HFF-Myc (cell line): Measurements from ENCODE around the gene TFAP2C.

Experiments used
- DNase-seq: peaks from one replicate; pipeline ENCODE4 v3.0.0-alpha.2; 2011; ENCODE audit warnings: low read depth; ENCODE audit errors: extremely low read depth
- H3K4me3 ChIP-seq: replicated peaks from 2 replicates; pipeline ENCODE4 v1.5.1; 2011; ENCODE audit warnings: low read depth, mild to moderate bottlenecking, control low read depth, low read length
- CTCF ChIP-seq: IDR thresholded peaks from 2 replicates; pipeline ENCODE4 v1.5.1; 2012; ENCODE audit warnings: mild to moderate bottlenecking, low read depth, low read length, control low read depth; ENCODE audit errors: missing control alignments

The TFAP2C gene

DNA sequence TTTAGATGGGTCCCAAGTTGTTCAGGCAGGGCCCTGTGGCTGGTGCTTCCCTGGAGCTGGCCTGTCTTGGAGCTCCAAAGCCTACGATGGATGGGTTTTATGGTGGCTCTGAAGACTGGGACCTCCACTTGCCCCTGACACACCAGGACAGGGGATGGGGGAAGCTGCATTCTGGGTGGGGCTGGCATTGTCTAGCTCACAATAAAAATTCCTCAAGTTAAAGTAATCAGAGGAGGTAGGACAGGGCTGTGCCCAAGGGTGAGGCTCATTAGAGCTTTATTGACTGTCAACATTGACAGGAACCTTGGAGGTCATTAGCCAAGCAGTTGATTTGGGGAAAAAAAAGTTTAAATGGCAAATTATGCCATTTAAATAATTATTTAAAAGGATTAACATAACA, 35.7 kb downstream of the TFAP2C start:
- no peak for TF ChIP-seq CTCF
- no peak for DNase-seq
- H3K4me3 ChIP-seq, result no peak overlapping the region

- no peak overlapping the region for H3K4me3 ChIP-seq
- no peak for TF ChIP-seq CTCF
- no peak for DNase-seq
Measured at GRCh38 chr20:56665806-56666205, 36.7 kb downstream of the TFAP2C start.

GRCh38 chr20:56673450-56673849, 44.3 kb downstream of the TFAP2C start:
- H3K4me3 ChIP-seq, result no peak overlapping the region
- no peak for TF ChIP-seq CTCF
- DNase-seq, result no peak

- H3K4me3 ChIP-seq, result no peak overlapping the region
- DNase-seq, result no peak
- no peak for TF ChIP-seq CTCF
Measured at GRCh38 chr20:56676001-56676400, 46.9 kb downstream of the TFAP2C start.

DNA sequence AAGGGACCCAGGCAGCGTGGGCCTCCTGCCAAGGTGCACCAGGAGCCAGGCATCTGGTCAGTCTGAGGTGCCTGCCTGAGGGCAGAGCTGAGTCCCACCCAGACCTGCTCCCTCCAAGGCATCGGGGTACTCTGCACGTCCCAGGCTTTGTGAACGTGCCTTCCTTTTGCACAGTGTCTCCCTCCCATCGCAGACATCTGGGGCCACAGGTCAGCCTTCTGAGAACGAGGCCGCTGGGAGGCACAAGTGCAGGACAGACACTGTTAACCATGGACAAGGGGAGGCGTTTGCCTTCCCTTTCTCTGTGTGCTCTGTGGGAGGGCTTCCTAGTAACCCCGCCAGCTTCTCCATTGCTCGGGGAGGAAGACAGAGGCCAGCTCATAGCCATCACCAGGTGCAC, 47.6 kb downstream of the TFAP2C start:
- H3K4me3 ChIP-seq, result no peak overlapping the region
- no peak for TF ChIP-seq CTCF
- no peak for DNase-seq

DNA sequence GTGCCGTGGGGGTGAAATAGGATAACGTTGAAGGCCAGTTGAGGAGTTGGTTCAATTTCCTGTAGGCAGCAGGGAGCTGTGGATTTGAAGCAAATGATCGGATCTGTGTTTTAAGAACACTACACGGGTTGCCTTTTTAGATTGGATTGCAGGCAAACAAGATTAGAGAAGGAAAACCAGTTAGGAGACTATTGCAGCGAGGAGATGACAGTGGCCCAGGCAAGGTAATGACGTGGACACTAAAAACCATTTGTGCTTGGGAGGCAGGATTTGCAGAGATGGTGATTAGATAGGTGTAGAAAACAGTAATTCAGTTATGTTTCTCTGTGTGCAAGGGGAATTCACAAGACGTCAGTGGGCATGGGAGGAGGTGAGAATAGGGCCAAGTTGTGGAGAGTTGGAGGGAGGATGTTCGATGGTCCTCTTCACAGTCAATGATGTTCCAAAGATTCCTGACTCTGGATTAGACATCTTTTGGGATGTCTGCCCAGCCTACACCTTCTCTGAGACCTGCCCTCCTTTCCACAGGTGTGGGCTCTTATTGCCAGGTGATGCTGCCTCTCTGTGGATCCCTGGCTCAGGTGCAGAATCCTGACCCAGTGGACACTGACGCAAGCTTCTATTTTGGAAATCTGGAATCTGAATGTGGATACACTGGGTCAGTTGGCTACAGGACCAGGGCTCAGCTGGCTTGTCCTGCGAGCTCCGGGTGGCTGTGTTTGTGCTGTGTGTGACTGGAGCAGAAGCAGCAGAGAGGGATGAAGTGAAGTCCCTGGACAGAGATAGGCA, 54.2 kb downstream of the TFAP2C start:
- H3K4me3 ChIP-seq, result no peak overlapping the region
- DNase-seq, result no peak
- no peak for TF ChIP-seq CTCF

GRCh38 chr20:56685879-56686278, 56.8 kb downstream of the TFAP2C start:
- H3K4me3 ChIP-seq, result no peak overlapping the region
- no peak for TF ChIP-seq CTCF
- DNase-seq, result no peak
